Sigmoid colon (tissue), 4 donors: ENCODE results near the gene PDCL3.

Source experiments
- CTCF ChIP-seq, 4 experiments: fragments of 450-650 bp in 3 of 4; fragments of 200-600 bp in 1 of 4; IDR thresholded peaks; one replicate each; pipeline ENCODE4 v1.5.1; 2016 to 2019; ENCODE audit warnings: antibody characterized with exemption in 4 of 4, mild to moderate bottlenecking in 3 of 4, moderate library complexity in 2 of 4
- EP300 ChIP-seq, 4 donors: sonication (generic); formaldehyde crosslinking; IDR thresholded peaks; one replicate each; pipeline ENCODE4 v1.6.1; 2017; ENCODE audit warnings: antibody characterized with exemption in 4 of 4
- POLR2A ChIP-seq, 2 donors: fragments of 450-650 bp; IDR thresholded peaks; one replicate each; pipeline ENCODE4 v1.6.1; 2016; ENCODE audit warnings: antibody characterized with exemption in 2 of 2, mild to moderate bottlenecking in 2 of 2, moderate library complexity in 2 of 2

- TF ChIP-seq CTCF (IDR thresholded peaks at IDR 0.05) (no peak), POLR2A (IDR thresholded peaks at IDR 0.05) (no peak), EP300 (IDR thresholded peaks at IDR 0.05) (no peak)
Measured at GRCh38 chr2:100563407-100564247, 834 bp downstream of the PDCL3 start.
